AG09319 (cell line): ENCODE data around the gene RAB1A.
"Not testable (repeated sequence)": the region's sequence is repeated elsewhere in the genome, so short reads cannot be mapped to it uniquely, and the experiment has no call there.

Source experiments
- DNase-seq: peaks from one replicate; pipeline ENCODE4 v3.0.0-alpha.2; 2010; ENCODE audit warnings: low read depth; ENCODE audit errors: extremely low read depth
- CTCF ChIP-seq: IDR thresholded peaks from 2 replicates; pipeline ENCODE4 v1.5.1; 2011; ENCODE audit warnings: low read depth, mild to moderate bottlenecking, inconsistent platforms, low read length, moderate library complexity

Gene RAB1A

GRCh38 chr2:65129826-65130663 lies at the start of gene RAB1A:
RAB1A (minus strand) TSS chr2:65130106; CDS start chr2:65129915, 191 bp downstream.
- peak; percentile 100 for DNase-seq
- peak; percentile 40 for TF ChIP-seq CTCF

- DNase-seq = no peak
- TF ChIP-seq CTCF = no peak
Observed at GRCh38 chr2:65177751-65178442, 48.0 kb upstream of the RAB1A start.

- TF ChIP-seq CTCF = no peak
- DNase-seq = no peak
Observed at GRCh38 chr2:65175894-65176530, 46.1 kb upstream of the RAB1A start.

- not testable (repeated sequence) for DNase-seq
Observed at GRCh38 chr2:65174031-65174430, 44.1 kb upstream of the RAB1A start.

GRCh38 chr2:65172994-65173790 lies 43.3 kb upstream of the RAB1A start:
- TF ChIP-seq CTCF = no peak
- DNase-seq = no peak

GRCh38 chr2:65170611-65171477 lies 40.9 kb upstream of the RAB1A start:
- DNase-seq = not testable (repeated sequence)

GRCh38 chr2:65169760-65170136 lies 39.8 kb upstream of the RAB1A start:
- TF ChIP-seq CTCF = no peak
- no peak for DNase-seq
